Activated CD8-positive, alpha-beta T cell treated with anti-CD3 and anti-CD28 coated beads for 36 hours (primary cell): ENCODE measurements around the gene LACC1. TPM values are rescaled to one million over a fixed set of nuclear protein-coding genes. Genes with fewer than 3 reads are reported as not detected.

Experiments
- ATAC-seq: fragments of 200-7000 bp; cut with Tn5 transposase; one replicate; pipeline ENCODE4 v1.10.0; 2021; ENCODE audit warnings: mild to moderate bottlenecking, moderate library complexity
- CTCF ChIA-PET: fragments of 350-600 bp; sonication (Branson Sonifier 250); formaldehyde crosslinking; loops from one replicate; lab custom pipeline; 2021; ENCODE audit warnings: antibody characterized with exemption; lab: Charles Lee
- POLR2A ChIA-PET: fragments of 350-600 bp; sonication (Branson Sonifier 250); formaldehyde crosslinking; loops from one replicate; lab custom pipeline; 2021; ENCODE audit warnings: antibody characterized with exemption; lab: Charles Lee
- DNase-seq: peaks from one replicate; pipeline ENCODE4 v3.0.0-alpha.2; 2020
- H3K27ac Mint-ChIP-seq: one replicate; pipeline ENCODE4 v1.8.0; 2021; ENCODE audit warnings: mild to moderate bottlenecking, mixed read lengths
- H3K27me3 Mint-ChIP-seq: one replicate; pipeline ENCODE4 v1.8.0; 2021; ENCODE audit warnings: mixed read lengths
- H3K36me3 Mint-ChIP-seq: one replicate; pipeline ENCODE4 v1.8.0; 2021; ENCODE audit warnings: low read depth, mixed read lengths
- H3K4me1 Mint-ChIP-seq: one replicate; pipeline ENCODE4 v1.8.0; 2021; ENCODE audit warnings: low read depth, mixed read lengths
- H3K4me3 Mint-ChIP-seq: one replicate; pipeline ENCODE4 v1.8.0; 2021; ENCODE audit warnings: mild to moderate bottlenecking, moderate library complexity, mixed read lengths
- H3K9me3 Mint-ChIP-seq: one replicate; pipeline ENCODE4 v1.8.0; 2021; ENCODE audit warnings: mixed read lengths
- CTCF ChIP-seq: fragments of 200-600 bp; IDR thresholded peaks from one replicate; pipeline ENCODE4 v1.8.0; 2022; ENCODE audit warnings: antibody characterized with exemption, mild to moderate bottlenecking
- intact Hi-C: fragments of 100-400 bp; cut with micrococcal nuclease; formaldehyde crosslinking; loops from one replicate; pipeline ENCODE4 v1.10.0; 2022
- total RNA-seq, 2 experiments: library from RNA; stranded (reverse); gene quantifications; one replicate each; pipeline ENCODE4 v1.2.3, GENCODE V29; 2021

Gene LACC1
- total RNA-seq, 2 experiments from 2014 or later: 1.2 TPM

- no peak for TF ChIP-seq CTCF
- Mint-ChIP-seq H3K9me3 (no peaks in the 10 kb centered on the region), H3K4me3 (no peak overlapping the region), H3K27ac (no peak overlapping the region), H3K4me1 (no peaks in the 10 kb centered on the region), H3K27me3 (no peaks in the 10 kb centered on the region), H3K36me3 (peaks cover 4% of the 10 kb centered on the region)
- CTCF ChIA-PET: no interaction called here
- no peak for DNase-seq
- intact Hi-C loops: no loop called here
- POLR2A ChIA-PET: no interaction called here
- no peak for ATAC-seq
Measured at GRCh38 chr13:43864921-43865320, 14.8 kb upstream of the LACC1 start.

- intact Hi-C loops: no loop called here
- Mint-ChIP-seq H3K4me3 (no peak overlapping the region), H3K36me3 (peaks cover 4% of the 10 kb centered on the region), H3K27ac (no peak overlapping the region), H3K27me3 (no peaks in the 10 kb centered on the region), H3K9me3 (no peaks in the 10 kb centered on the region), H3K4me1 (no peaks in the 10 kb centered on the region)
- ChIA-PET CTCF (interaction anchor here (1.0 kb wide), 1 partner anchor 896 kb away, joined by 3 read pairs; no protein-coding TSS in a partner anchor), POLR2A (no interaction called here)
- TF ChIP-seq CTCF: no peak
- ATAC-seq (no peak), DNase-seq (no peak)
Measured at GRCh38 chr13:43865892-43866291, 13.8 kb upstream of the LACC1 start.

GRCh38 chr13:43872181-43872580 lies 7.5 kb upstream of the LACC1 start:
- CTCF ChIA-PET: no interaction called here
- H3K27ac Mint-ChIP-seq: no peak overlapping the region
- H3K4me3 Mint-ChIP-seq: no peak overlapping the region
- no peaks in the 10 kb centered on the region for H3K9me3 Mint-ChIP-seq
- TF ChIP-seq CTCF: no peak
- no peaks in the 10 kb centered on the region for H3K27me3 Mint-ChIP-seq
- DNase-seq: no peak
- H3K36me3 Mint-ChIP-seq: peaks cover 2% of the 10 kb centered on the region
- H3K4me1 Mint-ChIP-seq: peaks cover 2% of the 10 kb centered on the region
- POLR2A ChIA-PET: no interaction called here
- ATAC-seq: no peak
- intact Hi-C loops: loop anchor here (10.0 kb wide), 1 partner anchor 897 kb away; no protein-coding TSS in a partner anchor

- Mint-ChIP-seq H3K9me3 (no peaks in the 10 kb centered on the region), H3K4me1 (peaks cover 18% of the 10 kb centered on the region), H3K27me3 (no peaks in the 10 kb centered on the region), H3K27ac (no peak overlapping the region), H3K36me3 (no peaks in the 10 kb centered on the region), H3K4me3 (no peak overlapping the region)
- POLR2A ChIA-PET: no interaction called here
- intact Hi-C loops: loop anchor here (10.0 kb wide), 1 partner anchor 900 kb away; no protein-coding TSS in a partner anchor
- CTCF ChIA-PET: no interaction called here
- no peak for ATAC-seq
- DNase-seq: no peak
- peak; percentile 70 for TF ChIP-seq CTCF
Measured at GRCh38 chr13:43874504-43875092, 5.1 kb upstream of the LACC1 start.

- H3K27me3 Mint-ChIP-seq: peaks cover 14% of the 10 kb centered on the region
- no peak overlapping the region for H3K4me3 Mint-ChIP-seq
- no peaks in the 10 kb centered on the region for H3K9me3 Mint-ChIP-seq
- H3K36me3 Mint-ChIP-seq: no peaks in the 10 kb centered on the region
- POLR2A ChIA-PET: no interaction called here
- DNase-seq (no peak), ATAC-seq (no peak)
- CTCF ChIA-PET: interaction anchor here (1.2 kb wide), 1 partner anchor 27 kb away, joined by 3 read pairs; no protein-coding TSS in a partner anchor
- peaks cover 28% of the 10 kb centered on the region for H3K4me1 Mint-ChIP-seq
- TF ChIP-seq CTCF: no peak
- H3K27ac Mint-ChIP-seq: no peak overlapping the region
- intact Hi-C loops: loop anchor here (10.0 kb wide), 1 partner anchor 902 kb away; no protein-coding TSS in a partner anchor
Measured at GRCh38 chr13:43876366-43876765, 3.3 kb upstream of the LACC1 start.
